ENCODE results near the gene GALNS.

DNA sequence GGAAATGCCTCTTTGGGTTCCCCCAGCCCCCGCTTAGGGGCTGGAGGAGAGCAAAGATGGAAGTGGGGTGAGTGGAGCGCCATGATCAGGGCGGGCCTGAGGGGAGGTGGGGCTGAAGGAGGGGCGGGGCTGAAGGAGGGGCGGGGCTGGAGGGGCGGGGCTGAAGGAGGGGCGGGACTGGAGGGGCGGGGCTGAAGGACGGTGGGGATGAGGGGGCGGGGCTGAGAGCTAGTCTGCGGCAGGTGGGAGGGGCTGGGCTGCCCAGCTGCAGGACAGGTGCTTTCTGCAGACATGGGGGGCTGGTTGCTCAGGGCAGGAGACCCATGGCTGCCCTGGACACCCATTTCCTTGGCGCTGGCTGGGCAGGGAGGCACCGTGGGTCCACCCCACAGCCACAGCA is 48.8 kb upstream of the GALNS start:
- TF ChIP-seq, protein P1, sequence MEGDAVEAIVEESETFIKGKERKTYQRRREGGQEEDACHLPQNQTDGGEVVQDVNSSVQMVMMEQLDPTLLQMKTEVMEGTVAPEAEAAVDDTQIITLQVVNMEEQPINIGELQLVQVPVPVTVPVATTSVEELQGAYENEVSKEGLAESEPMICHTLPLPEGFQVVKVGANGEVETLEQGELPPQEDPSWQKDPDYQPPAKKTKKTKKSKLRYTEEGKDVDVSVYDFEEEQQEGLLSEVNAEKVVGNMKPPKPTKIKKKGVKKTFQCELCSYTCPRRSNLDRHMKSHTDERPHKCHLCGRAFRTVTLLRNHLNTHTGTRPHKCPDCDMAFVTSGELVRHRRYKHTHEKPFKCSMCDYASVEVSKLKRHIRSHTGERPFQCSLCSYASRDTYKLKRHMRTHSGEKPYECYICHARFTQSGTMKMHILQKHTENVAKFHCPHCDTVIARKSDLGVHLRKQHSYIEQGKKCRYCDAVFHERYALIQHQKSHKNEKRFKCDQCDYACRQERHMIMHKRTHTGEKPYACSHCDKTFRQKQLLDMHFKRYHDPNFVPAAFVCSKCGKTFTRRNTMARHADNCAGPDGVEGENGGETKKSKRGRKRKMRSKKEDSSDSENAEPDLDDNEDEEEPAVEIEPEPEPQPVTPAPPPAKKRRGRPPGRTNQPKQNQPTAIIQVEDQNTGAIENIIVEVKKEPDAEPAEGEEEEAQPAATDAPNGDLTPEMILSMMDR (IDR thresholded peaks at IDR 0.05) = no peak
- TF ChIP-seq POLR2A (IDR thresholded peaks at IDR 0.05) = no peak
